HG03565 (cell line): ENCODE data around the gene PAN2.
"Not testable (repeated sequence)": the region's sequence is repeated elsewhere in the genome, so short reads cannot be mapped to it uniquely, and the experiment has no call there.

Experiments used
- ATAC-seq: cut with Tn5 transposase; IDR thresholded peaks from one replicate; pipeline ENCODE4 v1.9.1; 2021; ENCODE audit warnings: mild to moderate bottlenecking, moderate library complexity; ENCODE audit not compliant: unreplicated experiment

The PAN2 gene

GRCh38 chr12:56333679-56334489, at the start of gene PAN2:
TSS of gene PAN2 (minus strand) at chr12:56334000. CDS start at chr12:56333094, 906 bp downstream.
- ATAC-seq, result peak; percentile 85

DNA sequence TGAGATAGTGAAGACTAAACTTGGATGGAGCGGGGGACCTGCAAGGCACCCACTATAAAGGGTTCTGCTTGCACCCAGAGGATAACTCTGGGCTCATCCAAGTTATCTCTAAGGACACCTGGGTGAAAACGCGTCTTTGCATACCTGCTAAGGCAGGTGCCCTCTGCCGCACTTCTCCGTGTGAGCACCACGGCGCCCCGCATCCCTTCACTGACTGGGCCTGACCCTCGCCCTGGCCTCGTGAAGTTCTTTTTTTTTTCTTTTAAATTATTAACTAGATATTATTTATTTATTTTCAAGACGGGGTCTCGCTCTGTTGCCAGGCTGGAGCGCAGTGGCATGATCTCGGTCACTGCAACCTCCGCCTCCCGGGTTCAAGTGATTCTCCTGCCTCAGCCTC, 48.8 kb upstream of the PAN2 start:
- ATAC-seq, result no peak

- no peak for ATAC-seq
Measured at GRCh38 chr12:56377989-56378316, 44.2 kb upstream of the PAN2 start.

DNA sequence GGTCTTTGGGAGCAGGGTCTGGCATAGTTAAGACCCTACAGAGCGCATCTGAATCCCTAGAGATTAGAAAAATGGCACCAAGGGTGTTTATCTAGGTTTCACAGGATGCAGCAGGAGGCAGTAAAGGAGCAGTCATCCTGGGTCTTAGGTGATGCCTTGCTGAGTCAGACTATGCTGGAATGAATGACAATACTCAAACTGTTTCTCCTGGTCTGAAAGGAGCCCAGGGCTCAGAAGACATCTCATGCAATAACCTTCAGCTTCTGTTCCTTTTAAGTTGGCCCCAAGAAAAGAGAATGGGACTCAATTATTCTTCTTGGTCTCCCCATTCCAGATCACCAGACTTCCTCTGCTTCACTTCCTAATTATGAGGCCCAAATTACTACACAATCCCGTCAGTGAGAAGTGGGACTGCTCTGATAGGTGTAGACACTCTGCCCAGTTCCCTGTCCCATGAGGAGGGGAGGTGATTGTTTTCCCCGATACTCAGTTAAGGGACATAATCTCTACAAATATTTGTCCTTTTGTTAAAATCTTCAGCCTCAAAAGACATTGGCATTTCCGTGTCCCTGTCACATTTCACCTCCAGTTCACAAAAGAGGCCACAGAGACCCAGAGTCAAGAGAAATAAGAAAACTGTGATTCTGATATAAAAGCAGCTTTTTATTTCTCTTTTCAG, 43.6 kb upstream of the PAN2 start:
- no peak for ATAC-seq

GRCh38 chr12:56375598-56376434, 42.0 kb upstream of the PAN2 start:
- ATAC-seq, result peak; percentile 53

- no peak for ATAC-seq
Measured at GRCh38 chr12:56374726-56375597, 41.2 kb upstream of the PAN2 start.

DNA sequence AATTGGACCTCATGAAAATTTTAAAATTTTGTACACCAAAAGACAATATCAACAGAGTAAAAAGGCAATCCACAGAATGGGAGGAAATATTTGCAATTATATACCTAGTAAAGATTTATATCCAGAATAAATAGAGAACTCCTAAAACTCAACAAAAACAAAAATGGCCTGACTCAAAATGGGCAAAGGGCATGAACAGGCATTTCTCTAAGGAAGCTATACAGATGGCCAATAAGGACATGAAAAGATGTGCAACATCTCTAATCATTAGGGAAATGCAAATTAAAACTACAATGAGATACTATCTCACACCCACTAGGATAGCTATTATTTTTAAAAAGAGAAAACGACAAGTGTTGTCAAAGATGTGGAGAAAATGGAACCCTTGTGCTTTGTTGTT, 39.7 kb upstream of the PAN2 start:
- ATAC-seq, result no peak

DNA sequence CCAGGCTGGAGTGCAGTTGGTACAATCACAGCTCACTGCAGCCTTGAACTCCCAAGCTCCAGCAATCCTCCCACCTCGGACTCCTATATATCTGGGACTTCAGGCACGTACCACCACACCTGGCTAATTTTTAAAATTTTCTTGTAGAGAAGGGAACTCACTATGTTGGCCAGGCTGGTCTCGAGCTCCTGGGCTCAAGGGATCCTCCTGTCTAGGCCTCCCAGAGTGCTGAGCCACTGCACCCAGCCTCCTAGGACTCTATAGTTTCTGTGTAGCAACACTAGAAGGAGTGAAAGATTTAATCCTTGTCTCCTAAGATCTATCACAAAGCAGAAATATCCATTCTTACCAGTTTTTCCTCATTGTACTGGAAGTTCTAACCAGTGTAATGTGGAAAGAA, 33.1 kb upstream of the PAN2 start:
- no peak for ATAC-seq

GRCh38 chr12:56362130-56363059, 28.6 kb upstream of the PAN2 start, which contains the start of gene APOF:
TSS of gene APOF (minus strand) at chr12:56362857. CDS start at chr12:56362745, 112 bp downstream.
- no peak for ATAC-seq

- ATAC-seq, result no peak
Measured at GRCh38 chr12:56361487-56362129, 27.8 kb upstream of the PAN2 start.

DNA sequence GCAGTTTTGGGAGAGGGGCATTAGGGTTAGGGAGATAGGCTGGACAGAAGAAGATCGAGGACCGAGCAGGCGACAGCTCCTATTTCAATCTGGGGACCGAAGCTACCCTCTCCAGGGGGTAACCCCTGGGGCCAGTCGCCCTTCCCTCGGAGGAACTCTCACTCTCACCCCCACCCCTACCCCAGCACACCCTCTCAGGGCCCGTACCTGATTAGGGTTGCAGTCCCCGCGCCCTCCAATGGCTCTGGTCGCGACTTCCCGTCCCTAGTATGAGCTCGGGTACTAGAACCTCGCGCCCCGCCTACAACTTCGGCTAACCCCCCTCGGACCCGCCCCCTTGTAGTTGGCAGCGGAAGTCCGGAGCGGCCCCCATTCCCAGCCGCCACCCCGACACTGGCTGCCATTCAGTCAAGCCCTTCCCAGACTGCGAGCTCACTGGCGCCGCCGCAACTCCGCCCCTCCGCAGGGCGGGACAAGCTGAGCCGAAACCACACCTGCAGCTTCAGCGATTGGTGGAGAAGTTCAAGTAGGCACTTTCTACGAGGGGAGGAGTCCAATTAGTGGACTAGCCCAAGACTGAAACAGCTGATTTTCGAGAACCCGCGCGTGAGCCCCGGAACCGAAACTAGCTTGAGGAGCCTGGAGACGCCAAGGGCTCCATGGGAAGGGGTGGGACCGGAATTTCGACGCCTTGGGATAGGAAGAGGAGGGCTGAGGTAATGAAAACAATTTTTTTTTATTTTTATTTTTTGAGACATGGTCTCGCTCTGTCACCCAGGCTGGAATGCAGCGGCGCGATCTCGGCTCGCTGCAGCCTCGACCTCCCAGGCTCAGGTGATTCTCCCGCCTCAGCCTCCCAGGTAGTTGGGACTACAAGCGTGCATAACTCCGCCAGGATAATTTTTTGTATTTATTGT, 26.3 kb upstream of the PAN2 start, which contains the start of gene STAT2:
STAT2 (minus strand) TSS at position 257 of the 917 bp plus-strand sequence. CDS start 3,536 bp downstream, outside the sequence.
- peak; percentile 93 for ATAC-seq

- no peak for ATAC-seq
Measured at GRCh38 chr12:56358836-56359532, 25.2 kb upstream of the PAN2 start.

- ATAC-seq, result no peak
Measured at GRCh38 chr12:56351325-56351724, 17.5 kb upstream of the PAN2 start.

- ATAC-seq, result no peak
Measured at GRCh38 chr12:56350662-56351061, 16.9 kb upstream of the PAN2 start.

- ATAC-seq, result no peak
Measured at GRCh38 chr12:56348776-56349175, 15.0 kb upstream of the PAN2 start.

DNA sequence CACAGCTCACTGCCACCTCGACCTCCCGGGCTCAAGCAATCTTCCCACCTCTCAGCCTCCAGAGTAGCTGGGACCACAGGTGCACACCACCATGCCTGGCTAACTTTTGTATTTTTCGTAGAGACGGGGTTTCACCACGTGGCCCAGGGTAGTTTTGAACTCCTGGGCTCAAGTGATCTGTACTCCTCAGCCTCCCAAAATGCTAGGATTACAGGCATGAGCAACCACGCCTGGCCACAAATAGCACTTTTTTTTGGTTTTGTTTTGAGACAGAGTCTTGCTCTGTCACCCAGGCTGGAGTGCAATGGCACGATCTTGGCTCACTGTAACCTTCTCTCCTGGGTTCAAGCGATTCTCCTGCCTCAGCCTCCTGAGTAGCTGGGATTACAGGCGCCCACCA, 13.5 kb upstream of the PAN2 start:
- not testable (repeated sequence) for ATAC-seq

DNA sequence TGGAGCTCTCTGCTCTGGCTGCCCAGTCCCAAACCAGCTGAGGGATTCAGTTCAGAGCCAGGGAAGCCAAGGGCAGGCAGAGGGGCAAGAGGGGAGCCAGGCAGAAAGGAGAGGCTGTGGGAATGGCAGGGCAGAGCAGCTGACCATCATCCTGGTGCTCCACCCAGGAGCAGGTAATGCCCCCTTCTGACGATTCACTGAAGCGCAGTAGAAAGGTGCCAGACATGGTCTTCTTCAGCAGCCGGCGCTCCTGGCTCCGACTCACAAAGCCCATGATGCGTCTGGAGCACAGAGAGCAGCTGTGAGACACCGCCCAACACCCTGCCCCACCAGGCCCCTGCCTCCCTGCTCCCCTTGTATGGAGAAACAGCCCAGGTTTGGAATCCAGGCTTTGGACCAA, 12.9 kb upstream of the PAN2 start:
- ATAC-seq, result no peak
